ENCODE measurements around the gene PEF1. TPM values are rescaled to one million over a fixed set of nuclear protein-coding genes. Genes with fewer than 3 reads are reported as not detected.
A peak's percentile ranks its signal among the peaks of the same experiment; 100 is the strongest.

The PEF1 gene
- polyA plus RNA-seq, 3 donors = 36.6 to 81.7 (median 70.7) TPM

DNA sequence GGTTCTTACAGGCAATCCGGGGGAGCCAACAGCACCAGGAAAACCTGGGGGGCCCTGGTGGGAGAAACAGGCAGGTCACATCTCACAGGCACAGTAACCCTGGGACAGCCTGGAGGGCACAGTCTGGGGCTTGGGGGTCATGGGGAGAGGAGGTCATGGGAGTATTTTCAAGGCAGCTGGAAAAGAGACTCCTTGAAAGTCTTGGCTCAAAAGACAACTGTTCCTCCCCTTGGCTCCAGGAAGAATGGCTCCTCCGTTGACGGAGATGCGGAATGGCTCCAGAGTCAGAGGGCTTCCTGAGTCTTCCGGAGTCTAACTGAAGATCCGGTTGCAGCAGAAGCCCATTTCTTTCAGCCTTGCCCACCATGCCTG lies 25.9 kb upstream of the PEF1 start:
- no peak overlapping the region for H3K4me3 ChIP-seq (replicated peaks in 1 of 3; ENCODE audit: low read depth in 2 of 3, low read length in 3 of 3)
- peaks cover 0 to 3% (median 0%) of the 10 kb centered on the region in 7 donors for H3K9me3 Mint-ChIP-seq
- H3K9me3 ChIP-seq (replicated peaks in 1 of 2; ENCODE audit: control insufficient read depth in 1 of 2, insufficient read depth in 1 of 2, low read length in 2 of 2) = no peaks in the 10 kb centered on the region
- no peaks in the 10 kb centered on the region for H3K36me3 Mint-ChIP-seq
- no peak overlapping the region for H3K27ac ChIP-seq (ENCODE audit: low read depth in 1 of 2, low read length in 2 of 2)
- H3K4me2 ChIP-seq (replicated peaks; ENCODE audit: extremely low read depth, low read length, poor library complexity, severe bottlenecking) = peak overlapping the region; percentile 48
- WGBS (ENCODE audit: insufficient coverage) = 82% methylated on average over 6 of the region's 6 CpGs
- peaks cover 0 to 21% of the 10 kb centered on the region in 2 donors for H3K27me3 ChIP-seq (ENCODE audit: control insufficient read depth in 2 of 2, insufficient read depth in 2 of 2, low read length in 2 of 2)
- peak overlapping the region; percentile 76 for H2AFZ ChIP-seq (ENCODE audit: insufficient read depth, low read depth, low read length, poor library complexity, severe bottlenecking)
- H3K27me3 Mint-ChIP-seq (ENCODE audit: low read depth in 3 of 3) = peaks cover 18 to 33% (median 27%) of the 10 kb centered on the region in 3 donors
- H3K79me2 ChIP-seq (ENCODE audit: insufficient read depth, low read length) = no peaks in the 10 kb centered on the region
- DNase-seq = no peak
- intact Hi-C loops (cut with micrococcal nuclease) = no loop called here
- H3K4me1 ChIP-seq (ENCODE audit: control insufficient read depth in 1 of 2, insufficient read depth in 2 of 2, low read length in 2 of 2) = peaks cover 9 to 10% of the 10 kb centered on the region in 2 donors
- H3K9ac ChIP-seq (ENCODE audit: insufficient read depth, low read length, poor library complexity, severe bottlenecking) = no peak overlapping the region
- TF ChIP-seq, protein P1, sequence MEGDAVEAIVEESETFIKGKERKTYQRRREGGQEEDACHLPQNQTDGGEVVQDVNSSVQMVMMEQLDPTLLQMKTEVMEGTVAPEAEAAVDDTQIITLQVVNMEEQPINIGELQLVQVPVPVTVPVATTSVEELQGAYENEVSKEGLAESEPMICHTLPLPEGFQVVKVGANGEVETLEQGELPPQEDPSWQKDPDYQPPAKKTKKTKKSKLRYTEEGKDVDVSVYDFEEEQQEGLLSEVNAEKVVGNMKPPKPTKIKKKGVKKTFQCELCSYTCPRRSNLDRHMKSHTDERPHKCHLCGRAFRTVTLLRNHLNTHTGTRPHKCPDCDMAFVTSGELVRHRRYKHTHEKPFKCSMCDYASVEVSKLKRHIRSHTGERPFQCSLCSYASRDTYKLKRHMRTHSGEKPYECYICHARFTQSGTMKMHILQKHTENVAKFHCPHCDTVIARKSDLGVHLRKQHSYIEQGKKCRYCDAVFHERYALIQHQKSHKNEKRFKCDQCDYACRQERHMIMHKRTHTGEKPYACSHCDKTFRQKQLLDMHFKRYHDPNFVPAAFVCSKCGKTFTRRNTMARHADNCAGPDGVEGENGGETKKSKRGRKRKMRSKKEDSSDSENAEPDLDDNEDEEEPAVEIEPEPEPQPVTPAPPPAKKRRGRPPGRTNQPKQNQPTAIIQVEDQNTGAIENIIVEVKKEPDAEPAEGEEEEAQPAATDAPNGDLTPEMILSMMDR (IDR thresholded peaks at IDR 0.05) = no peak
- no peak overlapping the region for H3K27ac Mint-ChIP-seq
- H4K20me1 ChIP-seq (ENCODE audit: insufficient read depth, low read length) = no peaks in the 10 kb centered on the region
- peaks cover 13% of the 10 kb centered on the region for H3K4me1 Mint-ChIP-seq
- H3K36me3 ChIP-seq (replicated peaks in 1 of 2; ENCODE audit: control insufficient read depth in 1 of 2, insufficient read depth in 2 of 2, low read length in 2 of 2) = no peaks in the 10 kb centered on the region
- H3K4me3 Mint-ChIP-seq = peak overlapping the region in 1 of 2 donors; percentile 79

DNA sequence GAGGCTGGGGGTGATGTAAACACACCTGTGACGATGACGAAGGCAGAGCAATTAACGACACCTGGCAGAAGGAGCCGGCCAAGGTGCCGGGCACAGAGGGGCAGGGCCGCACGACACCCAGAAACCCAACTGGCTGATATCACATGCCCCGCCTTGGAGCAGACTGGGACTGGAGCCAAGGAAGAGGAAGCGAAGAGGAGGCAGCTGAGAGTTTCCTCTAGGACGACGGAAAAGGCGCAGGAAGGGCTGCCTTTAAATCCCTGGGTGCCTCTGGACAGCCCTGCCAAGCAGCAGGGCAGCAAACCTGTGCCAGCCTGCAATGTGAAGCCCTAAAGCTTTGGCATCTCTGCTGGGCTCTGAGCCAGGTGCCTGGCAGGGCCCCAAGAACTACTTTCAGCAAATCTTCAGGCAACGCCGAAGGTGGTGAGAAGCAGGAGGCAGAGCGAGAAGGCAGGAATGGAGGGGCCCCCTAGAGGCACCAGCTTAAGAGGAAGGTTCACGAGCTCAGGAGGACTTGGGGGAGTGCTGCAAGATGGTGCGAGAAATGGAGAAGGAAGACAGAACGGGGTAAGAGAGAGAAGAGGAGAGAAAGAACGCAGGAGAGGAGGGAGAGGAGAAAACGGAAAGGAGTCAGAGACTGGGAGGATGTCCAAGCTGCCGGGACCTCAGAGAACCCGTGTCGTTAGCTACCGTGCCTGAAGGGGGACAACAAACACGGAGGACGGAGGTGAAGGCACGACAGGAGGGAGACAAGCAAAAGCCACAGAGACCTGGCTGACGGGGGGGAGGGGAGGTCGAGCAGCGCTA lies 25.3 kb upstream of the PEF1 start:
- intact Hi-C loops (cut with micrococcal nuclease) = loop anchor here in 1 of 2 donors (10.0 kb wide), 1 partner anchor 395 kb away; no protein-coding TSS in a partner anchor
- peak overlapping the region; percentile 3 to 79 for H3K4me3 Mint-ChIP-seq
- Histone ChIP-seq H3K9ac (ENCODE audit: insufficient read depth, low read length, poor library complexity, severe bottlenecking) (peak overlapping the region; percentile 8), H3K4me2 (replicated peaks; ENCODE audit: extremely low read depth, low read length, poor library complexity, severe bottlenecking) (peak overlapping the region; percentile 48), H3K27me3 (ENCODE audit: control insufficient read depth in 2 of 2, insufficient read depth in 2 of 2, low read length in 2 of 2) (peaks cover 0 to 21% of the 10 kb centered on the region in 2 donors), H3K4me3 (replicated peaks in 1 of 3; ENCODE audit: low read depth in 2 of 3, low read length in 3 of 3) (peak overlapping the region in 1 of 3 experiments; percentile 42), H3K4me1 (ENCODE audit: control insufficient read depth in 1 of 2, insufficient read depth in 2 of 2, low read length in 2 of 2) (peaks cover 9 to 10% of the 10 kb centered on the region in 2 donors), H3K9me3 (replicated peaks in 1 of 2; ENCODE audit: control insufficient read depth in 1 of 2, insufficient read depth in 1 of 2, low read length in 2 of 2) (no peaks in the 10 kb centered on the region), H4K20me1 (ENCODE audit: insufficient read depth, low read length) (no peaks in the 10 kb centered on the region), H3K36me3 (replicated peaks in 1 of 2; ENCODE audit: control insufficient read depth in 1 of 2, insufficient read depth in 2 of 2, low read length in 2 of 2) (no peaks in the 10 kb centered on the region), H3K79me2 (ENCODE audit: insufficient read depth, low read length) (no peaks in the 10 kb centered on the region), H2AFZ (ENCODE audit: insufficient read depth, low read depth, low read length, poor library complexity, severe bottlenecking) (peak overlapping the region; percentile 76), H3K27ac (ENCODE audit: low read depth in 1 of 2, low read length in 2 of 2) (no peak overlapping the region)
- TF ChIP-seq, protein P1 (IDR thresholded peaks at IDR 0.05) = no peak
- no peaks in the 10 kb centered on the region for H3K36me3 Mint-ChIP-seq
- peaks cover 18 to 33% (median 23%) of the 10 kb centered on the region in 3 donors for H3K27me3 Mint-ChIP-seq (ENCODE audit: low read depth in 3 of 3)
- 6% methylated on average over 30 of the region's 30 CpGs for WGBS (ENCODE audit: insufficient coverage)
- peak in 2 of 3 donors; percentile 15 to 20 for DNase-seq
- H3K4me1 Mint-ChIP-seq = peaks cover 13% of the 10 kb centered on the region
- peaks cover 0 to 3% (median 0%) of the 10 kb centered on the region in 7 donors for H3K9me3 Mint-ChIP-seq
- peak overlapping the region in 4 of 7 donors; percentile 9 to 48 (median 38) for H3K27ac Mint-ChIP-seq
